SKM-1 (cell line): ENCODE measurements around the gene CHST1.

Source experiments
- DNase-seq: peaks from one replicate; lab custom pipeline; 2025; ENCODE audit not compliant: unreplicated experiment; lab: John Stamatoyannopoulos, UW

Gene CHST1

GRCh38 chr11:45674481-45675190 is 9.2 kb upstream of the CHST1 start:
- no peak for DNase-seq

- DNase-seq: no peak
Measured at GRCh38 chr11:45673441-45673840, 8.0 kb upstream of the CHST1 start.

GRCh38 chr11:45672593-45672992 is 7.2 kb upstream of the CHST1 start:
- no peak for DNase-seq

GRCh38 chr11:45671246-45672171 is 6.1 kb upstream of the CHST1 start:
- DNase-seq: no peak

GRCh38 chr11:45670386-45671135 is 5.1 kb upstream of the CHST1 start:
- no peak for DNase-seq

- DNase-seq: no peak
Measured at GRCh38 chr11:45669956-45670355, 4.5 kb upstream of the CHST1 start.

GRCh38 chr11:45669146-45669545 is 3.7 kb upstream of the CHST1 start:
- no peak for DNase-seq

- no peak for DNase-seq
Measured at GRCh38 chr11:45667929-45668680, 2.7 kb upstream of the CHST1 start.

- no peak for DNase-seq
Measured at GRCh38 chr11:45666648-45667642, 1.5 kb upstream of the CHST1 start.

- DNase-seq: no peak
Measured at GRCh38 chr11:45665933-45666647, 668 bp upstream of the CHST1 start.

- no peak for DNase-seq
Measured at GRCh38 chr11:45664376-45665205, 831 bp downstream of the CHST1 start.

GRCh38 chr11:45663486-45664375 is 1.7 kb downstream of the CHST1 start:
- no peak for DNase-seq

- no peak for DNase-seq
Measured at GRCh38 chr11:45662665-45663485, 2.5 kb downstream of the CHST1 start.

- no peak for DNase-seq
Measured at GRCh38 chr11:45662096-45662664, 3.2 kb downstream of the CHST1 start.

- no peak for DNase-seq
Measured at GRCh38 chr11:45661439-45662055, 3.9 kb downstream of the CHST1 start.
